ENCODE data around the gene SIM2. TPM values are rescaled to one million over a fixed set of nuclear protein-coding genes. Genes with fewer than 3 reads are reported as not detected.

SIM2 gene
- total RNA-seq, 2 experiments from 2014 or later, result not detected

- no peaks in the 10 kb centered on the region for H3K4me1 ChIP-seq (ENCODE audit: insufficient read depth, low read length, poor library complexity, severe bottlenecking)
- ChIA-PET POLR2A (no interaction called here), CTCF (ENCODE audit: unreplicated experiment) (no interaction called here)
- H3K36me3 ChIP-seq (ENCODE audit: insufficient read depth, low read length), result no peaks in the 10 kb centered on the region
- no peak overlapping the region for H3K4me3 ChIP-seq (ENCODE audit: low read depth, low read length, poor library complexity, severe bottlenecking)
- no peak overlapping the region for H3K27ac ChIP-seq (ENCODE audit: low read depth, low read length, poor library complexity, severe bottlenecking)
- H2AFZ ChIP-seq (ENCODE audit: low read length), result no peak overlapping the region
- no peak for DNase-seq (ENCODE audit: low spot score)
- no peaks in the 10 kb centered on the region for H4K20me1 ChIP-seq (ENCODE audit: insufficient read depth, low read length)
- intact Hi-C loops (cut with micrococcal nuclease; ENCODE audit: unreplicated experiment), result no loop called here
- H3K79me2 ChIP-seq (ENCODE audit: insufficient read depth, low read depth, low read length), result no peaks in the 10 kb centered on the region
- no peak overlapping the region for H3K4me2 ChIP-seq (ENCODE audit: low read length)
- H3K9me3 ChIP-seq (ENCODE audit: low read length), result no peaks in the 10 kb centered on the region
- TF ChIP-seq EZH2phosphoT487 (IDR thresholded peaks at IDR 0.05; ENCODE audit: borderline replicate concordance, low read depth, low read length) (no peak), CTCF (conservative IDR thresholded peaks at IDR 0.05; ENCODE audit: low read length) (no peak)
- H3K9me2 ChIP-seq (ENCODE audit: insufficient read depth, low read length), result no peaks in the 10 kb centered on the region
- BruUV-seq (replicated peaks), result no TSS peak
Observed at GRCh38 chr21:36743008-36743407, 44.1 kb downstream of the SIM2 start.

- no peaks in the 10 kb centered on the region for H3K79me2 ChIP-seq (ENCODE audit: insufficient read depth, low read depth, low read length)
- no peak overlapping the region for H3K27ac ChIP-seq (ENCODE audit: low read depth, low read length, poor library complexity, severe bottlenecking)
- H3K4me2 ChIP-seq (ENCODE audit: low read length), result no peak overlapping the region
- H3K4me1 ChIP-seq (ENCODE audit: insufficient read depth, low read length, poor library complexity, severe bottlenecking), result no peaks in the 10 kb centered on the region
- no peaks in the 10 kb centered on the region for H3K9me2 ChIP-seq (ENCODE audit: insufficient read depth, low read length)
- BruUV-seq (replicated peaks), result no TSS peak
- no peak for TF ChIP-seq EZH2phosphoT487 (IDR thresholded peaks at IDR 0.05; ENCODE audit: borderline replicate concordance, low read depth, low read length)
- no peak for TF ChIP-seq CTCF (conservative IDR thresholded peaks at IDR 0.05; ENCODE audit: low read length)
- no peak overlapping the region for H3K4me3 ChIP-seq (ENCODE audit: low read depth, low read length, poor library complexity, severe bottlenecking)
- no peaks in the 10 kb centered on the region for H3K9me3 ChIP-seq (ENCODE audit: low read length)
- POLR2A ChIA-PET, result no interaction called here
- intact Hi-C loops (cut with micrococcal nuclease; ENCODE audit: unreplicated experiment), result no loop called here
- no peak overlapping the region for H2AFZ ChIP-seq (ENCODE audit: low read length)
- no peaks in the 10 kb centered on the region for H4K20me1 ChIP-seq (ENCODE audit: insufficient read depth, low read length)
- no peaks in the 10 kb centered on the region for H3K36me3 ChIP-seq (ENCODE audit: insufficient read depth, low read length)
- DNase-seq (ENCODE audit: low spot score), result no peak
- CTCF ChIA-PET (ENCODE audit: unreplicated experiment), result no interaction called here
Observed at GRCh38 chr21:36743446-36743845, 44.5 kb downstream of the SIM2 start.

DNA sequence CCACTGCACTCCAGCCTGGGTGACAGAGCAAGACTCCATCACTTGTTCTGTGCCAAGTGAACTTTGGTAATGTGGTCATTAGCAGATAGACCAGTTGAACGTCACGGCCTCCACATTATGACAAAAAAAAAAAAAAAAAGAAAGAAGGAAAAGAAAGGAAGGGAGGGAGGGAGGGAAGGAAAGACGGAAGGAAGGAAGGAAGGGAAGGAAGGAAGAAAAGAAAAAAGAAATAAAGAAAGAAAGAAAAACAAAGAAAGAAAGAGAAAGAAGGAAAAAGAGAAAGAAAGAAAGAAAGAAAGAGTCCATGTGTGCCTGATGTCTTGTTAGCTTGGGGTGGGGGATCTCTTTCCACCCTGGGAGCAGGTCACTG lies 45.3 kb downstream of the SIM2 start:
- Histone ChIP-seq H3K27ac (ENCODE audit: low read depth, low read length, poor library complexity, severe bottlenecking) (no peak overlapping the region), H3K79me2 (ENCODE audit: insufficient read depth, low read depth, low read length) (no peaks in the 10 kb centered on the region), H3K36me3 (ENCODE audit: insufficient read depth, low read length) (no peaks in the 10 kb centered on the region), H3K4me2 (ENCODE audit: low read length) (no peak overlapping the region), H3K9me2 (ENCODE audit: insufficient read depth, low read length) (no peaks in the 10 kb centered on the region), H3K4me3 (ENCODE audit: low read depth, low read length, poor library complexity, severe bottlenecking) (no peak overlapping the region), H3K9me3 (ENCODE audit: low read length) (no peaks in the 10 kb centered on the region), H2AFZ (ENCODE audit: low read length) (no peak overlapping the region), H4K20me1 (ENCODE audit: insufficient read depth, low read length) (no peaks in the 10 kb centered on the region), H3K4me1 (ENCODE audit: insufficient read depth, low read length, poor library complexity, severe bottlenecking) (no peaks in the 10 kb centered on the region)
- no peak for TF ChIP-seq CTCF (conservative IDR thresholded peaks at IDR 0.05; ENCODE audit: low read length)
- no peak for TF ChIP-seq EZH2phosphoT487 (IDR thresholded peaks at IDR 0.05; ENCODE audit: borderline replicate concordance, low read depth, low read length)
- DNase-seq (ENCODE audit: low spot score), result no peak
- intact Hi-C loops (cut with micrococcal nuclease; ENCODE audit: unreplicated experiment), result no loop called here
- ChIA-PET POLR2A (no interaction called here), CTCF (ENCODE audit: unreplicated experiment) (no interaction called here)
- no TSS peak for BruUV-seq (replicated peaks)

Data from OCI-LY7 (cell line).